Tibial nerve (tissue), 4 donors: ENCODE measurements around the gene DUSP9. TPM values are rescaled to one million over a fixed set of nuclear protein-coding genes. Genes with fewer than 3 reads are reported as not detected.
"Not testable (repeated sequence)": the region's sequence is repeated elsewhere in the genome, so short reads cannot be mapped to it uniquely, and the experiment has no call there.

Experiments used
- DNase-seq, 2 donors: peaks; one replicate each; pipeline ENCODE4 v3.0.0-alpha.2; 2019; ENCODE audit warnings: low spot score in 2 of 2
- H3K27ac ChIP-seq, 4 donors: fragments of 200-600 bp; sonication (generic) in 3 of 4; one replicate each; pipeline ENCODE4 v1.5.1; 2017 to 2019; ENCODE audit warnings: mild to moderate bottlenecking in 1 of 4
- H3K27me3 ChIP-seq, 2 donors: fragments of 200-600 bp; sonication (generic) in 1 of 2; one replicate each; pipeline versions ENCODE4 v1.5.1 to v1.6.0; 2017 to 2019
- H3K36me3 ChIP-seq, 3 donors: fragments of 200-600 bp; sonication (generic); one replicate each; pipeline ENCODE4 v1.5.1; 2018 to 2019
- H3K4me1 ChIP-seq, 4 donors: fragments of 200-600 bp; sonication (generic) in 3 of 4; one replicate each; pipeline ENCODE4 v1.5.1; 2017 to 2019
- H3K4me3 ChIP-seq, 4 donors: fragments of 200-600 bp; sonication (generic) in 3 of 4; one replicate each; pipeline ENCODE4 v1.5.1; 2017 to 2019; ENCODE audit warnings: mild to moderate bottlenecking in 1 of 4, moderate library complexity in 1 of 4
- H3K9me3 ChIP-seq, 4 donors: fragments of 200-600 bp; sonication (generic) in 3 of 4; one replicate each; pipeline ENCODE4 v1.5.1; 2017 to 2019
- CTCF ChIP-seq, 5 experiments: fragments of 200-600 bp in 3 of 5; fragments of 450-650 bp in 2 of 5; sonication (generic) in 3 of 5; IDR thresholded peaks; one replicate each; pipeline ENCODE4 v1.5.1; 2016 to 2019; ENCODE audit warnings: antibody characterized with exemption in 5 of 5, mild to moderate bottlenecking in 3 of 5, moderate library complexity in 2 of 5
- EP300 ChIP-seq, 2 donors: sonication (generic); formaldehyde crosslinking; IDR thresholded peaks; one replicate each; pipeline ENCODE4 v1.6.1; 2017; ENCODE audit warnings: antibody characterized with exemption in 2 of 2, mild to moderate bottlenecking in 1 of 2
- POLR2A ChIP-seq, 2 donors: fragments of 450-650 bp; IDR thresholded peaks; one replicate each; pipeline ENCODE4 v1.6.1; 2017; ENCODE audit warnings: antibody characterized with exemption in 2 of 2, mild to moderate bottlenecking in 2 of 2, moderate library complexity in 2 of 2
- WGBS, 2 donors: methylation state at CpG; one replicate each; pipeline ENCODE4 v1.1.5; 2018; 5-methylcytosine and 5-hydroxymethylcytosine counted together
- total RNA-seq, 4 donors: library from RNA; depleted of rRNA; stranded (reverse); fragments of >200 nt; gene quantifications; one replicate each; pipeline ENCODE4 v1.1.0, GENCODE V29; 2016

The DUSP9 gene
- total RNA-seq, 4 donors from 2014 or later, result not detected

DNA sequence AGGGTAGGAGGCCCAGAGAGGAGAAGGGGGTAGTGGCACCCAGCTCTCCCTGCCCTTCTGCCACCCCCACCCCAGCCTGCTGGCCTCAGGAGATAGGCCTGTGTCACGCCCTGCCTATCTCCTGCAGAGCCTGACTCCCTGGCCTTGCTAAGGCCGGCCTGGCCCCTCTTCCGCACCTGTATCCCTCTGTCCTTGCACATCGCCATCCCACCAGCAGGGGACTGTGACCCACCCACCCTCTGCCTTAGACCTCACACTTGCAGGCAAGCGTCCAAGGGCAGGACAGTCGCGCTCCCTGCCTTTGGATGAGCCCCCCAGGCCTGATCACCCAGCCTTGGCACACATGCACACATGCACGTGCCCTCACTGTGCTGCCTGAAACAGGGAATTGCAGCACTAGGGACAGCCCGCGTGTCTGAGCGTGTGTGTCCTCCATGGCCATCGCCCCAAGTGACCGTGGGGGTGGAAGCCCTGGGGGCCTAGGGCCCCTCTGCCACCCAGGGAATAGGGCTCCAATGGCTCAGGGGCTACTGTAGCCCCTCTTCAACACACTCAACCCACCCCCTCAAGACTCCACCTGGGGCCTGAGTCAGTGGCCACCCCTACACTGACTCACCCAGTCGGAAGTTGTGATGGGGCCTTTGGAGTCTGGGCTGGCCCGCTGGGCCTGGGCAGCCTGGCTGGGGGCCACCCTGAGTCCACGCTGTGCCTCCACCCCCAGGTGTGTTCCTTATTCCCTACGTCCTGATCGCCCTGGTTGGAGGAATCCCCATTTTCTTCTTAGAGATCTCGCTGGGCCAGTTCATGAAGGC is 42.9 kb downstream of the DUSP9 start:
- TF ChIP-seq POLR2A (IDR thresholded peaks at IDR 0.05), result no peak
- H3K9me3 ChIP-seq, result no peaks in the 10 kb centered on the region
- no peak for DNase-seq
- peak overlapping the region in 3 of 4 donors; percentile 65 to 88 (median 72) for H3K27ac ChIP-seq
- H3K27me3 ChIP-seq, result no peaks in the 10 kb centered on the region
- H3K4me1 ChIP-seq, result peaks cover 0 to 14% (median 0%) of the 10 kb centered on the region in 4 donors
- WGBS, 2 donors, result 48 to 86% methylated on average over 9 to 17 of the region's 19 CpGs
- H3K4me3 ChIP-seq, result peak overlapping the region in 3 of 4 donors; percentile 15 to 64 (median 23)
- H3K36me3 ChIP-seq, result peaks cover 0 to 13% (median 0%) of the 10 kb centered on the region in 3 donors

DNA sequence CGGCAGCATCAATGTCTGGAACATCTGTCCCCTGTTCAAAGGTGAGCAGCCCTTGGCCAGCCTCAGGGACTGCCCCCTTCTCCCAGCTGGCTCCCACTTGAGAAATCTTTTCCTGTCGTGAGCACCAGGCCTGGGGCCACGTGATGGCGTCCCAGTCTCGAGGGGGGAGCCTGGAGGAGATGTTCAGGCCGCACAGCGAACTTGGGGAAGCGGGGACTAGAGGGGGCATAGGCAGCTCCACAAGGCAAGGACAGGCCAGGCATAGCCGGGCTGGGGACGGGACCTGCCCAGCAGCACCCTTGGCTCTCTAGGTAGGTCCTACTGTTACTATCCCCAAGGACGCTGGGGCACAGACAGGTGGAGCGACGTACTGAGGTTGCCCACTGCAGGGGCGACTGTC is 43.5 kb downstream of the DUSP9 start:
- Histone ChIP-seq H3K36me3 (peaks cover 0 to 18% (median 0%) of the 10 kb centered on the region in 3 donors), H3K4me3 (no peak overlapping the region), H3K27me3 (no peaks in the 10 kb centered on the region), H3K27ac (peak overlapping the region in 2 of 4 donors; percentile 72 to 88), H3K4me1 (peaks cover 0 to 14% (median 0%) of the 10 kb centered on the region in 4 donors), H3K9me3 (no peaks in the 10 kb centered on the region)
- no peak for TF ChIP-seq CTCF (IDR thresholded peaks at IDR 0.05)
- no peak for TF ChIP-seq POLR2A (IDR thresholded peaks at IDR 0.05)
- no peak for TF ChIP-seq EP300 (IDR thresholded peaks at IDR 0.05)
- DNase-seq, result no peak
- 78 to 89% methylated on average over 8 to 12 of the region's 14 CpGs for WGBS, 2 donors

- not testable (repeated sequence) for H3K27me3 ChIP-seq, H3K4me3 ChIP-seq, H3K27ac ChIP-seq, H3K9me3 ChIP-seq, DNase-seq
- H3K36me3 ChIP-seq, result peaks cover 0 to 18% (median 0%) of the 10 kb centered on the region in 3 donors
- H3K4me1 ChIP-seq, result peaks cover 0 to 14% (median 0%) of the 10 kb centered on the region in 4 donors
- 84 to 95% methylated on average over 4 to 15 of the region's 21 CpGs for WGBS, 2 donors
Measured at GRCh38 chrX:153691032-153691827, 44.2 kb downstream of the DUSP9 start.

DNA sequence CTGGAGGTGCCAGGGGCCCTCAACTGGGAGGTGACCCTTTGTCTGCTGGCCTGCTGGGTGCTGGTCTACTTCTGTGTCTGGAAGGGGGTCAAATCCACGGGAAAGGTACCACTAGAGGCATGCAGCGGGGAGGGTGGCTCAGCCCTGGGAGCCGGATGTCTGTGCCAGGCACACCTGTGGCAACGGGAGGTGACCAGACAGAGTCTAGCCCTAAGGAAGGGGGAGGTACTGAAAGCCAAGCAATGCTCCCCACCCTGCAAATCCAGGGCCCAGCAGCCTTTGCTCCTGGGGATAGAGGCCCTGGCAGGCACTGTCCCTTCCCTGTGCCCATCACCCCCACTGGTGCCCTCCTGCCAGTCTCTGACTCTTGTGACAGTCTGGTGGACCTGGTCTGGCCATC is 45.0 kb downstream of the DUSP9 start:
- no peaks in the 10 kb centered on the region for H3K9me3 ChIP-seq
- no peak for TF ChIP-seq POLR2A (IDR thresholded peaks at IDR 0.05)
- TF ChIP-seq CTCF (IDR thresholded peaks at IDR 0.05), result no peak
- no peak for TF ChIP-seq EP300 (IDR thresholded peaks at IDR 0.05)
- peaks cover 0 to 12% (median 0%) of the 10 kb centered on the region in 4 donors for H3K4me1 ChIP-seq
- DNase-seq, result no peak
- WGBS, 2 donors, result 66% methylated on average over 4 of the region's 4 CpGs; no CpG with 5 or more reads in 1 of the 2 donors
- H3K36me3 ChIP-seq, result peaks cover 0 to 22% (median 0%) of the 10 kb centered on the region in 3 donors
- H3K27ac ChIP-seq, result no peak overlapping the region
- no peak overlapping the region for H3K4me3 ChIP-seq
- H3K27me3 ChIP-seq, result no peaks in the 10 kb centered on the region

- TF ChIP-seq EP300 (IDR thresholded peaks at IDR 0.05) (no peak), CTCF (IDR thresholded peaks at IDR 0.05) (no peak), POLR2A (IDR thresholded peaks at IDR 0.05) (no peak)
- Histone ChIP-seq H3K4me1 (peaks cover 0 to 8% (median 0%) of the 10 kb centered on the region in 4 donors), H3K9me3 (no peaks in the 10 kb centered on the region), H3K27me3 (no peaks in the 10 kb centered on the region), H3K4me3 (no peak overlapping the region), H3K36me3 (peaks cover 0 to 29% (median 0%) of the 10 kb centered on the region in 3 donors), H3K27ac (no peak overlapping the region)
- 80% methylated on average over 3 to 20 of the region's 24 CpGs for WGBS, 2 donors
- DNase-seq, result no peak
Measured at GRCh38 chrX:153692611-153693156, 45.7 kb downstream of the DUSP9 start.
